GM15510 (cell line): ENCODE data around the gene YTHDC1.
A peak's percentile ranks its signal among the peaks of the same experiment; 100 is the strongest.

ENCODE experiments used
- POLR2A ChIP-seq: IDR thresholded peaks from 3 replicates; pipeline ENCODE4 v1.6.1; 2011; ENCODE audit warnings: borderline replicate concordance; ENCODE audit not compliant: insufficient read length; ENCODE audit errors: extremely low read depth

Gene YTHDC1

GRCh38 chr4:68349649-68350360 is at the start of gene YTHDC1:
TSS of gene YTHDC1 (minus strand) at chr4:68350090. CDS start at chr4:68349753, 337 bp downstream.
- TF ChIP-seq POLR2A = peak; percentile 69

DNA sequence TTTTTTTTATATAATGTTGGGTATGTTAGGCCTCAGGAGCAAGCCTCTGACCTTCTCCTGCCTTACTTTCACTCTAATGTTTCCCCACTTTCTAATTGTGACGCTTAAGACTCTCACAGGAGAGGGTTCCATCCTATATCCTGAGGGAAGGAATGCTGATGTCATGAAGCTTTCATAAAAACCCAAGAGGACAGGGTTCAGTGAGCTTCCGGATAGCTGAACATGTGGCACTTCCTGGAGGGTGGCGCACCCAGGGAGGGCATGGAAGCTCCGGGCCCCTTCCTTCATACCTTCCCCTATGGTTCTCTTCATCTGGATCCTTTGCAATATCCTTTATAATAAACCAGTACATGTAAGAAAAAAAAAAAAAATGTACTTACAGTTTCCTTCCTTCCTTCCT is 49.4 kb upstream of the YTHDC1 start:
- no peak for TF ChIP-seq POLR2A

DNA sequence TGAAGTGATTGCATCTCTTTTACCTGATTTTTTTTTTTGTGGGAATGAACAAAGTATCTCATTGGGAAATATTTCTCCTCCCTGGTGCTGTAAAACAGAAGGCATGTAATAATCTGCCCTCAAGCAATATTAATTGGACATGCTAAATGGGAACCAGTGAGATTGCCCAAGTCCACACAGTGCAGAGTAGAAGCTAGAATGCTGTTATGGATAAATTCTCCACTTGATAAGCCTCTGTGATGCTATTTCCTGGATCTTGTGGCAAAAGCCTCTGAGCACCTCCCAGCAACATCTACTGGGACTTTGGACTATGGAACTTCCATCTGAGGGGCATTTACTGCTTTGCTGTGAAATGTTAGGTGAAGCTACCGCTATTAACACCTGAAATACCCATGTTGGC is 46.9 kb upstream of the YTHDC1 start:
- TF ChIP-seq POLR2A = no peak

DNA sequence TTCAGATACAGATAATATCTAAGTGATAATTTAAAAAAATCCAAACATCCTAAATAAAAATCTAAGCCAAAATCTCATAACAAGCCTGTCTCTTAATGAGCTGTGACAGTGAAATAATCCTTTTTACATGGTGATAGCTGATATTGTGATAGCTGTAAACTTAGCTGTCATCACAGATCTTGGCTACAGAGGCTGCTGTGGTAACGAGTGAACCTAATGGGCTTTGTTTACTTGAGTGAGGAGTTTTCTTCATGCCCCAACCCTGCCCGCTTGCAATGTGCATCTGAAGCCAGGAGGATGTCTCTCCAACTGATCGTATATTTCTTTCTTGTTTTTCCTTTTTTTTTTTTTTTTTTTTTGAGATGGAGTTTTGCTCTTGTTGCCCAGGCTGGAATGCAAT is 41.5 kb upstream of the YTHDC1 start:
- TF ChIP-seq POLR2A = no peak

GRCh38 chr4:68390205-68390935 is 40.5 kb upstream of the YTHDC1 start:
- TF ChIP-seq POLR2A = no peak

GRCh38 chr4:68388347-68388865 is 38.5 kb upstream of the YTHDC1 start:
- TF ChIP-seq POLR2A = no peak

GRCh38 chr4:68385267-68385666 is 35.4 kb upstream of the YTHDC1 start:
- TF ChIP-seq POLR2A = no peak

DNA sequence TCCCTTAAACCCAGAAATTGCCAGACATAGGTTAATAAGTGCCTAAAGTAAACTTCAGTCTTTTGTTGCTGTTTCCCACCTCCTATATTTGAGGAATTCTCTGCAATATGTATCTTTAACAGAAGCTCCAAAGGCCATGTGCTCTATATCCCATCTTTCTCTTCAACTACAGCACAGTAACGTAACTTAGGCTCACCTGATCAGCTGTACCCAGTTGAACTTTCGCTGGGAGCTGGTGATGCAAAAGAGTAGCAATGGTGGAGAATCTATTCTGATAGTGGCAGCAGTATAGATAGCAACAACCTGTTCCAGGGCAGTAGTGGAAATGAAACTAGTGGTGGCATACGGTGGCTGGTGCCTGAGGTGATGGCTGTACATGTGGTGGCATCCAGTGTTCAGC is 33.2 kb upstream of the YTHDC1 start:
- no peak for TF ChIP-seq POLR2A

DNA sequence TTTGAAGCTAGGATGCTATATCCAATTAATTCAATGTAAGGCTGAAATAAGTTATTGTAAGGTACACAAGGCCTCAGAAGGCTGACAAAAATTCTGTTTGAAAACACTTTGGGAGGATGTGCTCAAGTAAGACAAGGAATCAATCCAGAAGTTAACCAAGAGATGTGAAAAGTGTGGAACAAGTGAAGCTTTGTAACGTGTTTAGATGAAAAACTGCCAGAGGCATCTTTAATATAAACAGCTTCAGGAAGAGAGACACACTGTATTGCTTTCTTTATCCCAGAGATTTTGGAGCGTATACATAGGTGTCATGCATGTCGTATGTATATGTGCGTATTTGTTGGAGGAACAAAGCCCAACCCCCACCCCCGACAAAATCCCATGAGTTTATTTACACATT is 28.3 kb upstream of the YTHDC1 start:
- TF ChIP-seq POLR2A = no peak

DNA sequence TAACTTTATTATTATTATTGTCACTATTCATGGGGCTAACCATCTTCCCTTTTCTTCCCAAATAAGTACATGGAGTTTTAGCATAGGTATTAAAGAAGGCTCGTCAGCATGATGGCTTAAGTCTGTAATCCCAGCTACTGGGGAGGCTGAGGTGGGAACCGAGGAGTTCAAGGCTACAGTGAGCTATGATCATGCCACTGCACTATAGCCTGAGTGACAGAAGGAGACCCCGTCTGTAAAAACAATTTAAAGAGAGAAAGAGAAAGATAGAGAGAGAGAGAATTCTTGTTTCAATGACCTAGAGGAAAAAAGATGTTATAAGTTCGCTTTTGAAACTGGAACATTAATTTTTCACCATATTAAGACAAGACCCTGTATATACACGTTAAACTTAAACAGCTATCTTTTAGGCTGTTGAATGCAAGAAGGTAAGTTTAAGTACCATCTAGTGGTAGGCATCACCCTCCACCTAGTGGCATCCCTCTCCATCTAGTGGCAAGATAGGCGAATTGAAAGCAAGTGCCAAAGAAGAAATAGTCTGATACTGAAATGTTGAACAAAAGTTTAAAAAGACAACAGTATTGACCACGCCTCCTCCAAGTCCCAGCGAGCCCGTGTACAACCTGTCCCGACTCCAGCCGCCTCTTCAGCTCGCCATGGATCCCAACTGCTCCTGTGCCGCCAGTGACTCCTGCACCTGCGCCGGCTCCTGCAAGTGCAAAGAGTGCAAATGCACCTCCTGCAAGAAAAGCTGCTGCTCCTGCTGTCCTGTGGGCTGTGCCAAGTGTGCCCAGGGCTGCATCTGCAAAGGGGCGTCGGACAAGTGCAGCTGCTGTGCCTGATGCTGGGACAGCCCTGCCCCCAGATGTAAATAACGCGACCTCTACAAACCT is 26.0 kb upstream of the YTHDC1 start:
- TF ChIP-seq POLR2A = no peak

DNA sequence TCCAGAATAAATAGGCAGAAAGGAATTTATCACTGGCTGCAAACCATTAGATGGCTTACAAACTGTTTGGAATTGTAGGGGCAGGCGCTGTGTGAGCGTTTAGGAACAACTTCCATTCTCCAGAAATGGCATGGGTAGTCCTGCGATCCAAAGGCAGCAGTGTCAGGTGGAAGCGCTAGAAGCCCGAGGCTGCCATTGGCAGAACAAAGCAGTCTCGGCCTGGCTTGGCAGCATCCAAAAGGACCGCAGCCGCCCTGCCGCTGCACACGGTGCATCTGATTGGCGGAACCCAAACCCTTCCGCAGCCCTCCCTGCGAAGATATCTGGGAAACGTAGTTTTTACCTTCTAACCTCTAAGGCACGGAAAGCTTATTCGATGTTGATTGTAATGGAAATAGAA is 23.6 kb upstream of the YTHDC1 start:
- TF ChIP-seq POLR2A = no peak

DNA sequence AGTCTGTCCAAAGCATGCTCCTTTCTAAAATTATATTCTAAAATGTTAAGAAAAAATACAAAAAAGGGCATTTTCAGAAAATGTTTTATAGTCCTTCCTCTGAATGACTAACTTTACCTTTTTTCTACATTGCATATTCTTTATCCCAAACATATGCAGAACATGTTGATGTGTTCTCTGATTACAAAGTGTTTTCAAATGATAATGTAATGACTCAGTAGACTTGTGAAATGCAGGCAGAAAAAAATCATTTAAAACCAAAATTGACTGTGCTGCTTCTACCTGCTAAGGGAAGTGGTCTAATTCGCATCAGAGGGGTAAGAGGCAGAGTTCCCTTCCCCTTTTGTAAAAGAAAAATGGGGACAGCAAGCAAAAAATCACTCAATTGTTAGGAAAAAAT is 22.7 kb upstream of the YTHDC1 start:
- TF ChIP-seq POLR2A = no peak

- TF ChIP-seq POLR2A = no peak
Measured at GRCh38 chr4:68369142-68369805, 19.4 kb upstream of the YTHDC1 start.

GRCh38 chr4:68368691-68369131 is 18.8 kb upstream of the YTHDC1 start:
- TF ChIP-seq POLR2A = no peak
